VCaP (cell line): ENCODE results near the gene PGM3.

Experiments
- H3K27ac ChIP-seq: fragments of 450-650 bp; 2 replicates; pipeline ENCODE4 v1.5.1; 2017
- CTCF ChIP-seq: fragments of 450-650 bp; conservative IDR thresholded peaks from 2 replicates; pipeline ENCODE4 v1.5.1; 2017; ENCODE audit warnings: mild to moderate bottlenecking, moderate library complexity

PGM3 gene

DNA sequence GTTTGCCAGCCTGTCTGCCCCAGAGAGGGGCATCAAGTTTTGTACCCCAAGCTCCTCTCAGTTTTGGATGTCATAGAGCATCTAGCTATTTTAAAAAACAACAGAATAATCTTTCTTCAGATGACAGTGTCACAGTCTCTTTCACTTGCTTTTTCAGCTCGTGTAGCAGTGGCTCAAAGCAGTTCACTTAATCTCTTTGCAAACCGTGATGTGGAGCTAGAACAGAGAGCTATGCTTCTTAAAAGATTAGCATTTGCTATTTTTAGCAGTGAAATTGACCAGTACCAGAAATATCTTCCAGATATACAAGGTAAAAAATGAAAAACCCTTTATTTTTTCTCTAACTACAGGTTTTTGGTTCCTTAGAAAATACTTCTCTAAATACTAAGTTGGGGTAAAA, 37.3 kb downstream of the PGM3 start:
- no peak overlapping the region for H3K27ac ChIP-seq
- TF ChIP-seq CTCF: no peak

- TF ChIP-seq CTCF: no peak
- no peak overlapping the region for H3K27ac ChIP-seq
Measured at GRCh38 chr6:83153883-83154521, 39.1 kb downstream of the PGM3 start.

- H3K27ac ChIP-seq: no peak overlapping the region
- no peak for TF ChIP-seq CTCF
Measured at GRCh38 chr6:83152913-83153312, 40.2 kb downstream of the PGM3 start.

GRCh38 chr6:83151114-83151513, 42.0 kb downstream of the PGM3 start:
- TF ChIP-seq CTCF: no peak
- H3K27ac ChIP-seq: no peak overlapping the region

DNA sequence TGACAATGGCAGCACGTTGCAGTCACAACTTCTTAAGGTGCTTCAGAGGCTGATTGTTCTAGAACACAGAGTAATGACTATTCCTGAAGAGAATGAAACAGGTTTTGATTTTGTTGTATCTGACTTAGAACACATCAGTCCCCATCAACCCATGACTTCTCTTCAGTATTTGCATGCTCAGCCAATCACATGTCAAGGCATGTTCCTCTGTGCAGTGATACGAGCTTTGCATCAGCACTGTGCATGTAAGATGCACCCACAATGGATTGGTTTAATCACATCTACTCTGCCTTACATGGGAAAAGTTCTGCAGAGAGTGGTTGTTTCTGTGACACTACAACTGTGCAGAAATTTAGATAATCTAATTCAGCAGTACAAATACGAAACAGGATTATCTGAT, 54.3 kb downstream of the PGM3 start:
- no peak overlapping the region for H3K27ac ChIP-seq
- TF ChIP-seq CTCF: no peak

- no peak for TF ChIP-seq CTCF
- H3K27ac ChIP-seq: no peak overlapping the region
Measured at GRCh38 chr6:83138118-83138722, 54.8 kb downstream of the PGM3 start.

DNA sequence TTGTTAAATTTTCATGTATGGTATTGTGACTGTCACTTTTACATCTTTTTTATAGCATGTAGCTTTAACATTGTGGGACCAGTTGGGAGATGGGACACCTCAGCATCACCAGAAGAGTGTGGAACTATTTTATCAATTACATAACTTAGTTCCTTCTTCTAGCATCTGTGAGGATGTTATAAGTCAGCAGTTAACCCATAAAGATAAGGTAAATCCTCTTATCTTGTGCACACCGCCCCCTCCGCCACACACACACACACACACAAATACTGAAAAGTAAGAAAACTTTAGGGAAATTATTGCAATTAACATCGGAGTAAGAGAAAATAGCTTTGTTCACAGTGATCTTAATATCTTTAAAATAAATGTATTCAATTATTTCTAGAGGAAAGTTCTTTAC, 60.9 kb downstream of the PGM3 start:
- TF ChIP-seq CTCF: no peak

More for the DNA sequence above, 60.9 kb downstream of the PGM3 start:
- no peak overlapping the region for H3K27ac ChIP-seq
